GM21526 (cell line): ENCODE results near the gene ALDOC.
"Not testable (repeated sequence)": the region's sequence is repeated elsewhere in the genome, so short reads cannot be mapped to it uniquely, and the experiment has no call there.

ENCODE experiments used
- ATAC-seq: cut with Tn5 transposase; IDR thresholded peaks from one replicate; pipeline ENCODE4 v1.9.1; 2021; ENCODE audit warnings: moderate library complexity; ENCODE audit not compliant: unreplicated experiment, low FRiP score

Gene ALDOC

GRCh38 chr17:28576758-28577465, at the start of gene ALDOC:
Gene ALDOC, minus strand, starts transcription at chr17:28576895. Its CDS starts 1,363 bp downstream, at chr17:28575532.
- peak; percentile 76 for ATAC-seq

- no peak for ATAC-seq
Observed at GRCh38 chr17:28624148-28624547, 47.5 kb upstream of the ALDOC start.

GRCh38 chr17:28623696-28624095, 47.0 kb upstream of the ALDOC start:
- ATAC-seq = no peak

- ATAC-seq = no peak
Observed at GRCh38 chr17:28622186-28622585, 45.5 kb upstream of the ALDOC start.

GRCh38 chr17:28620010-28620409, 43.3 kb upstream of the ALDOC start:
- no peak for ATAC-seq

- no peak for ATAC-seq
Observed at GRCh38 chr17:28618464-28618863, 41.8 kb upstream of the ALDOC start.

- ATAC-seq = no peak
Observed at GRCh38 chr17:28616281-28616680, 39.6 kb upstream of the ALDOC start.

- no peak for ATAC-seq
Observed at GRCh38 chr17:28615260-28615940, 38.7 kb upstream of the ALDOC start.

GRCh38 chr17:28613931-28614381, 37.3 kb upstream of the ALDOC start, which contains the start of gene RSKR:
Gene RSKR, minus strand, starts transcription at chr17:28614185. Its CDS starts 24 bp downstream, at chr17:28614161.
- no peak for ATAC-seq

- ATAC-seq = no peak
Observed at GRCh38 chr17:28612936-28613872, 36.5 kb upstream of the ALDOC start.

- no peak for ATAC-seq
Observed at GRCh38 chr17:28612531-28612930, 35.8 kb upstream of the ALDOC start.

GRCh38 chr17:28610376-28610775, 33.7 kb upstream of the ALDOC start:
- ATAC-seq = no peak

GRCh38 chr17:28604031-28604430, 27.3 kb upstream of the ALDOC start:
- ATAC-seq = not testable (repeated sequence)

GRCh38 chr17:28599311-28600184, 22.9 kb upstream of the ALDOC start:
- ATAC-seq = peak; percentile 35

GRCh38 chr17:28598799-28599310, 22.2 kb upstream of the ALDOC start, which contains the start of gene SPAG5:
Gene SPAG5, minus strand, starts transcription at chr17:28599025. Its CDS starts 79 bp downstream, at chr17:28598946.
- ATAC-seq = peak; percentile 62

- ATAC-seq = no peak
Observed at GRCh38 chr17:28598389-28598788, 21.7 kb upstream of the ALDOC start.

- ATAC-seq = no peak
Observed at GRCh38 chr17:28597606-28598383, 21.1 kb upstream of the ALDOC start.

- no peak for ATAC-seq
Observed at GRCh38 chr17:28592260-28592659, 15.6 kb upstream of the ALDOC start.

GRCh38 chr17:28585851-28586250, 9.2 kb upstream of the ALDOC start:
- ATAC-seq = no peak
